Dedifferentiated amniotic fluid mesenchymal stem cell (primary cell): Measurements from ENCODE around the gene EPO.
"Not testable (repeated sequence)": the region's sequence is repeated elsewhere in the genome, so short reads cannot be mapped to it uniquely, and the experiment has no call there.

Source experiments
- DNase-seq: peaks from one replicate; pipeline ENCODE4 v3.0.0-alpha.2; 2016; ENCODE audit errors: extremely low spot score

Gene EPO

GRCh38 chr7:100682991-100683658, 37.1 kb upstream of the EPO start:
- DNase-seq, result no peak

DNA sequence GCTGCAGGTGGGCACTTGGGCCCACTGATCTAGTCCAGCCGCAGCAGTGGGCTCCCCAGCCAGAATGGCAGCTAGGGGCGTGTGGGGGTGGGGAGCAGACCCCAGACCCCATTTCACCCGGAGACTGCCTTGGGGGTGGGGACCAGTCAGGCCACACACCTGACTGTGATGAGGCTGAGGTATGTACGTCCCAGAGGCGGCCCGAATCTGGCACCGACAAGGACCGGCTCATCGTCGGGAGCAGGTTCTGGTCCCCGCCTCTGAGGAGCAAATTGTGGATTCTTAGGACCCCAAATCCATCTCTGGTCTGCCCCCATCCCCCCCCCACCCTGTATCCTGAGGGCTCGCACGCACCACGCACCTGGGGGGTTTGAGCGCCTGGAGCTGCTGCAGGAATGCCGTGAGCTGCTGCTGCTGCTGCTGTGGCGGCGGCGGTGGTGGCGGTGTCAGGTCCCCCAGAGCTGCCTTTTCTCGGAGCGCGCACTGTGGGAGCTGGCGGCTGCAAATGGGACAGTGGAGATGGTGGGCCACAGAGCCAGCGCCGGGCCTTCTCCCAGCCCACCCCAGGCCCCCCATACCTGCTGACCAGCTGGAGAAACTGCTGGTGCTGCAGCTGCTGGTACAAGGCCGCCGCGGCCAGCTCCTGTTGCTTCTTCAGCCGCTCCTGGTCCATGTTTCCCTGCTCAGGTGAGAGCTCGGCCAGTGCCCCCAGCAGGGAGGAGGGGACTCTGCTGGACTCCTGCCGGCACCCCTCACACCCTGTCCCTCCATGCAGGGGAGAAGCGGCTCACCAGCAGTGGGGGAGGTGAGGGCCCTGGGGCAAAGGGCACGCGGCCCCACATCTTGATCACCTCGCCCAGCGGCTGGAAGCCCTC, 36.4 kb upstream of the EPO start:
- no peak for DNase-seq

GRCh38 chr7:100684534-100685042, 35.7 kb upstream of the EPO start:
- DNase-seq, result no peak

- no peak for DNase-seq
Observed at GRCh38 chr7:100685049-100685605, 35.1 kb upstream of the EPO start.

GRCh38 chr7:100685631-100686145, 34.6 kb upstream of the EPO start:
- no peak for DNase-seq

DNA sequence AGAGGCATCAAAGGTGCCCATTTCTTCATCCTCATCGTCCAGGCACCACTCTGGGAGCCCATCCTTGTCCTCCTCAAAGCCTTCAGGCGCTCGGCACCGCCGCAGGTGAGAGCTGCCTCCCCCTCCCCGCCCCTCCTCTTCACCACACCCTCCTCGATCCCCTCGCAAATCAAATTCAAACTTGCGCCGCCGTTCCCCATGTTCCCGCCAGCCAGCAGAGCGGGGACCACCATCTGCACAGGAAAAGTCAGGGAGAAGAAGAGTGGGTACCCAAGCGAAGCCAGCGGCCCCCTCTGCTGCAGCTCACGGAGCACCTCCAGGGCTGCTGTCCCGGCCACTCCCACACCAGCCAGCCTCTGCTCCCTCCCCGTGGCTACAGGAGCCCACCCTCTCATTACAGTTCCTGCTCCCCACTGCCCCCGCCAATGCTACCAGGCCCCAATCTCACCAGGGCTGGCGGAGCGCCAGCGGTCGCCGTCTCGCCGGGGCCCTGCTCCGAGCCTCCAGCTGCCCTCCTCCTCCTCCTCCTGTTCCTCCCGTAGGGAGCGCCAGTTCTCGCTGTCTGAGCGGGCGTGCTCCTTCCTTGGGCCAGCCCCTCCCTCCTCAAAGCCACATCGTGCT, 34.0 kb upstream of the EPO start:
- DNase-seq, result no peak

DNA sequence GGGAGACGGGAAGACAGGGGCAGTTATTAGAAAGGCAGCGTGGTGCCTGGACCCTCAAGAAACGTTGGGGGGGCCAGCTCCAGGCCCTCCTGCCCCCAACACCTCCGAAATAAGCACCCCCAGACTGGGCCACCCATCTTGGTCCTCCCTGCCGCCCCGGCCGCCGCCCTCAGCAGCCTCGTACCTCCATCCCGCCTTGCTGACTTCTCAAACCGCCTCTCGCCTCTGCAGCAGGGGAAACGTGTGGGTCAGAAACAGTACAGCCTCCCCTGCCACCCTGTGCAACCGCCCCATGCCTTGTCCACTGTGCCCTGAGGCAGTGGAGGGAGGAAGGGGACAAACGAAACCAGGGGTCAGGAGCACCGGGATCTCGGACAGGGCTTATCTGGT, 33.5 kb upstream of the EPO start:
- DNase-seq, result no peak

DNA sequence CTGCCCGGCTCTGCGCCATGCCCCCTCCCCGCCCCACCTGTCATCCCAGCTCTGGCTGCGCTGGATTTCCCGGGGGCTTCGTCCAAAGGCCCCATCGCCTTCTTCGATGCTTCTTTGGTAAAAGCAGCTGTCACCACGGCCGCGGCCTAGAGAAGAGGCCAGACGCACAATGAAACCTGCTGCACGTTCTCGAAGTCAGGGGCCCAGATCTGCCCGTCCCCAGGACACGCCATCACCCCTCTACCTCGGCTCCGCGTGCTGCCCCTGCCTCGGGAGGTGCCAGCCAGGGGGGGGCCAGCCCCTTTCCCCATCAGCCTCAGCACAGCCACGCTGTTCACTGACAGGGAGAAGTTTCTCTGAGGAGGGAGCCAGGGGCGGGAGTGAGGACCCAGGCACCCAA, 33.0 kb upstream of the EPO start:
- DNase-seq, result no peak

DNA sequence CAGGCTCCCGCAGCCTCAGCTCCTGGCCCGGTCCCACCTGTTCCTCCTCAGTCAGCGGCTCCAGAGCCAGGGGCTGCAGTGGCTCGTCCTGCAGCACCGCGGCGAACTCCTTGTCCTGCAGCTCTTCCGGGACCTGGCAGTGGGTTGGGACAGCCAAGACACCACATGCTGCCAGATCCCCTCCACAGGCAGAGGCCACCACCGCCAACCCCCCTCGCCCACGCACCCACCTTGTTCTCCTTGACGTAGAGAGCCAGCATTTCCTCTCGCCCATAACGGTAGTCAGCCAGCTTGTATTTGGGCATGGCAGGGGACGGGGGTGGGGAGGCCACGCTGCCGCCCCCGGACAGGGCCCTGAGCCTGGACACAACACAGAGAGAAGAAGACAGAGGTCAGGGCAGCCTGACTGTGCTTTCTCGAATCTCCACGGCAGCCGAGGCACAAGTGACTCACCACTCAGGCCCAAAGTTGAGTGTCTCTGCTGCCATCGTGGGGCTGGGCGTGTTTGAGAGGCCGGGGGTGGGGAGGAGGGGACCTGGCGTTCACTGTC, 32.4 kb upstream of the EPO start:
- no peak for DNase-seq

DNA sequence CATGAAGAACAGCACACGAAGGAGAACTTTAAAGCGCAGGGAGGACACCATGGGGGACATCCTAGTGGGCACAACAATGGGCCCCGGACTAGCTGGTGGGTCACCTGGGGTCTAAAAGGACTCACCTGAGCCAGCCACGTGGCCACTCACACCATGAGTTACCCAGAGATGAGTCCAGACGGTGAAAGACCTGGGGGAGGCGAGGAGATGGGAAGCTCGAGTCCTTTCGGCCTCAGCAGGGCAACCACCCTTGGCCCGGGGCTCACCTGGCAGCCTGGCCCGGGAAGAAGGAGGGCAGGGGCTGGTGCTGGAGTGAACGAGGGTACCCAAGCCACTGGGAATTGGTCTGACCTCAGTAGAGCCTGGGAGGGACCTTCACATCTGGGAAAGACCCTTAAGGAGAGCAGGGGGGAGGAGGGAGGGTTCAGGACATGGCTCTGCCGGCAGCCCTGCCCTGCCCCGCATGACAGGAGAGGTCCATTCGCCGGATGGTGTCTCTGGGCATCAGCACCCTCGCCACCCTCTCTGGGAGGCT, 31.9 kb upstream of the EPO start:
- no peak for DNase-seq

DNA sequence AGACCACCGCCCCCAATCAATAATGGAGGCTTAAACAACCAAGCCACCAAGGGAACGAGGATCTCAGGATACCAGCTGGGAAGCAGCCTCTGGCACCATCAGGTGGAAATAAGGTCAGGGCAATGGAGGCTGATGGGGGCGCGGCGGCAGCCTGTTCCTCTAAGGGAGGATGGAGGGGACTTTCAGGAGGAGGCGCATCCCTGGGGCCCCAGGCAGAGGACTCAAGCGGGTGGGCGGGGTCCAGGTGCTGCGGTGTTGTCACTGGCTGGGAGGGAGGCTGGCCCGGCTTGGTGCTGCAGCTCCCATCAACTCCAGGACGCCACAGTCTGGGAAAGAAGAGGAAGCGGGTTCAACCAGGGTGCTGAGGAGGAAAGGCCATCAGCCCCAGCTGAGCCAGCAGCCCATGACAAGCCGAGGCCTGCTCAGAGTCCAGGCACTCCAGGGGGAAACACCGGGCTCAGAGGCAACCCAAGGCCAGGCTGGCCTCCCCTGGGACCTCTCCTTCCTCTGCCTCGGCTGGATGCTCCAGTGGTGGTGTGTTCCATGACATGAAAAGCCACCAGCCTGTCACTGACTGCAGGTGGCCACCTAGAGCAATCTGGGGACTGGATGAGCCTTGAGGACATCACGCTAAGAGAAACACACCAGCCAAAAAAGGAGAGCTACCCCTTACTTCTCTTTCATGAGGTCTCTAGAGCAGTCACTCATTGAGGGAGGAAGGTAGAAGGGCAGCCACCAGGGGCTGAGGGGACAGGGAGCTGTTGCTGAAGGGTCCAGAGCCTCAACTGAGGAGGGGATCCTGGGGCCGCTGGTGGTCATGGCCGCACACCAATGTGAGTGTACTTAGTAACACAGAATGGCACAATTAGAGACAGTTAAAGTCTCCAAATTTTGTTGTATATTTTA, 30.8 kb upstream of the EPO start:
- no peak for DNase-seq

DNA sequence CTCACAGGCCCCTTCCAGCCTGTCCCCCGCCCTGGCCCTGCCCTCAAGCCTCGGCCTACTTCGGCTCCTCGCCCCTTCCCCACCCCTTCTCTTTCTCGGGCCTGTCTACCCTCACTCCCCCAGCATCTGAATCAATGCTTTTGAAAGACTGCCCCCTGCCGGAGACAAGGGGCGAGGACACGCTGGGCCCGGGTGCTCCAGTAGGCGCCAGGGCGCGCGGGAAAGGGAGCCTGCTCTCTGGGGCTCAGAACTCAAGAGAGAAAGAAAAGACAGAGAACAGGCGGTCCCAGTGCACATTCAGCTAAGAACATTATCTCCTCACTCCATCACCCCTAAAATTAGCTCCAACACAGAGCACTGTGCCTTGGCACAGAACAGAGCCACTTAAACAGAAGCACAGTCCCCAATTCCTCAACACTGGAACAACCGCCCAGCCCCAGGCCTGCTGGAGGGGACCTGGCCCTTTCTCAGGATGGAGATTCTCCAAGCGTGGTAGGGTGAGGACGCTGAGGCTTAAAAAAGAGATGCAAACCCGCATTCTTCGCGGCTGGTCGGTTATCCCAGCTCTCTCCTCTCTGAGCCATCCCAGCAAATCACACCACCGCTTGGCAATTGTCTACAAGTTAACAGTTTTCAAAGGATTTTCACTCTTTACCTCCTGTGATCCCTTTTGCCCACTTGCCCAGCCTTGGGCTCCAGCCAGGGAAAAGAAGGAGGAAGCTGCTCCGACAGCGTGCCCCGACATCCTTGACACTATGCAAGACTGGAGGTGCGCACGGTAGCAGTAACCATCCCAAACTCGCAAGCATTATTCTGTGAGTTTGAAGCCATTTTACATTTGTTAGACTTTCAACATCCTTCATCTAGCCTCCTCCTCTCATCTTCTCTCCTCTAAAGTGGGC, 28.3 kb upstream of the EPO start:
- peak; percentile 57 for DNase-seq

GRCh38 chr7:100692578-100692961, 27.7 kb upstream of the EPO start:
- DNase-seq, result no peak

DNA sequence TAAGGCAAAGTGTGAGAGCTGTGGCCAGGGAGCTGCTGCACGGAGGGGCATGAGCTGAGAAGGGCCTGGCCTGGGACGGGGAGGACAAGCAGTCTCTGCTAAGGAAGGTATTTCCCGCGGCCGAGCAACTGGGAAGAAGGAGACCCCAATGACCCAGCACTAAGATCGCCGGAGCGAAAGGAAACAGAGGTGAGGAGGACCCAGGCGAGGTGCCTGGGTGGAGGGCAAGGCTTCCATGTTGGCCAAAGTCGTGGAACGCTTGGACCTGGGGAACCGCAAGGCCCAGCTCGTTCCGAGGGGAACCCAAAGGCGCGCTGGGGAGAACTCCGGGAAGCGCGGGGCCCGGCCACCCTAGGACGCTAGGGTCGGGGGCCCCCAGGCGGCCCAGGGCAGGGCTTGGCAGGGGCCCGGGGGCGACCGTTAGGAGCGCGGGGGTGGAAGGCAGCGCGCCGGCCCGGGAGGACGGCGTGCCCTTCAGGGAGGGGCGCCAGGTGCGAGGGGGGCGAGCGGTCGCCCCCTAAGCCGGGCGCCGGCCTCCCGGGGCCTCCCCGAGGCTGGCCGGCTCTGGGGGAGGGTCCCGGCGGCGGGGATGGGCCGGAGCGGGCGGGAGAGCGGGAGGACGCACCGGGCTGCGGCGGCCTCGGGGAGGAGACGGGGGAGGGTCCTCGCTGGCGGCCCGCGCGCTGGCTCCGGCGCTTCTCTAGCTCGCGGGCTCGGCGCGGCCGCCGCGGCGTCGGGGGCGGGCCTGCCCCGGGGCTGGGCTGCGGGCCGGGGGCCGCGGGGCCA, 26.8 kb upstream of the EPO start:
- no peak for DNase-seq

- peak; percentile 47 for DNase-seq
Observed at GRCh38 chr7:100694098-100694745, 26.0 kb upstream of the EPO start, which contains the start of gene GIGYF1. Gene GIGYF1 (minus strand): TSS chr7:100694250. CDS start chr7:100688238, 6,012 bp downstream.

- no peak for DNase-seq
Observed at GRCh38 chr7:100696123-100696521, 24.1 kb upstream of the EPO start.

DNA sequence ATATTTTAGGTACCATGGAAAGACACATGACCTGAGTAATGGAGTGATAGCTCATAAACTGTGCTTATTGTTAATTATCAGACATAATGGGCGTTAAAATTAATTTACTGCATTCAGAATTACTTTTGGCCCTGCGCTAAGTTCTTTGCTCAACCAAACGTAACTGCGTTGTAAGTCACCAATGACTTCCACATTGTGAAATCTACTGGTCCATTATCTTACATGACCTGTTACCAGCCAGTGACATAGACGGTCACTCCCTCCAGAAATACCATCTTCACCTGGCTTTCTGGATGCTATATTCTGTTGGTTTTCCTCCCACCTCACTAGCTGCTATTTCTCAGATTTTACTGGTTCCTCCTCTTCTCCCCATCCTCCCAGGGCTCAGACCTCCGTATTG, 21.2 kb upstream of the EPO start:
- no peak for DNase-seq

DNA sequence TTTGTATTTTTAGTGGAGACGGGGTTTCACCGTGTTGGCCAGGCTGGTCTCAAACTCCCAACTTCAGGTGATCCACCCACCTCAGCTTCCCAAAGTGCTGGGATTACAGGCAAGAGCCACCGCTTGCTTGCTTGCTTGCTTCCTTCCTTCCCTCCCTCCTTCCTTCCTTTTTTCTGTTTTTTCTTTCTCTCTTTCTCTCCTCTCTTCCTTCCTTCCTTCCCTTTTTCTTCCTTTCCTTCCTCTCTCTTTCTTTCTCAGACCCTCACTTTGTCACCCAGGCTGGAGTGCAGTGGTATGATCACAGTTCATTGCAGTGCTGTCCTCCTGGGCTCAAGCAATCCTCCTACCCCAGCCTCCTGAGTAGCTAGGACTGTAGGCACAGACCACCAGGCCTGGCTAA, 19.2 kb upstream of the EPO start:
- DNase-seq, result not testable (repeated sequence)
